ENCODE measurements around the gene FGF3. TPM values are rescaled to one million over a fixed set of nuclear protein-coding genes. Genes with fewer than 3 reads are reported as not detected.

Gene FGF3
- total RNA-seq, 3 donors from 2014 or later = not detected

GRCh38 chr11:69844396-69844795 lies 25.2 kb upstream of the FGF3 start:
- intact Hi-C loops (cut with DNase I; ENCODE audit: low total_unique reads) = no loop called here
- no peaks in the 10 kb centered on the region for H3K4me1 ChIP-seq
- H3K4me3 ChIP-seq = no peak overlapping the region
- H3K36me3 ChIP-seq = no peaks in the 10 kb centered on the region
- DNase-seq (ENCODE audit: low spot score in 2 of 2) = no peak
- peaks cover 0 to 5% of the 10 kb centered on the region in 2 donors for H3K9me3 ChIP-seq
- peaks cover 0 to 11% of the 10 kb centered on the region in 2 donors for H3K27me3 ChIP-seq
- H3K27ac ChIP-seq = no peak overlapping the region
- TF ChIP-seq CTCF (IDR thresholded peaks at IDR 0.05) (no peak), POLR2AphosphoS5 (IDR thresholded peaks at IDR 0.05) (no peak), POLR2A (IDR thresholded peaks at IDR 0.05) (no peak)

DNA sequence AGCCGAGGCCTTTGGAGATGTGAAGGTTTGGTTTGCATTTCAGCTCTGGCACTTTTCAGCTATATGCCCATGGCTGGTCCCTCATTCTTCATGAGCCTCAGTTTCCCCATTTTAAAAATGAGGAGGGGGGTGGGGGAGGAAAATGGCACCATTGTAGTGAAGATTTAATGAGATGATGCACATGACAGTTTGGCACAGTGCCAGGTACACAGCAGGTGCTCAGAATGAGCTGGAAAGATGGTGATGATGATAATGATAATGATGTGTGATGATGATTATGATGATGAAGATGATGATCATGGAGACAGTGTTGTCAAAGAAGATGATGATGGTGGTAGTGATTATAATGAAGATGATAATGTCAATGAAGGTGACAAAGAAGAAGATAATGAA lies 24.3 kb upstream of the FGF3 start:
- Histone ChIP-seq H3K4me3 (no peak overlapping the region), H3K27ac (no peak overlapping the region), H3K4me1 (no peaks in the 10 kb centered on the region), H3K9me3 (no peaks in the 10 kb centered on the region), H3K27me3 (peaks cover 0 to 11% of the 10 kb centered on the region in 2 donors), H3K36me3 (no peaks in the 10 kb centered on the region)
- TF ChIP-seq POLR2A (IDR thresholded peaks at IDR 0.05) (no peak), POLR2AphosphoS5 (IDR thresholded peaks at IDR 0.05) (no peak), CTCF (IDR thresholded peaks at IDR 0.05) (no peak)
- DNase-seq (ENCODE audit: low spot score in 2 of 2) = no peak
- intact Hi-C loops (cut with DNase I; ENCODE audit: low total_unique reads) = no loop called here

GRCh38 chr11:69842746-69843528 lies 23.7 kb upstream of the FGF3 start:
- intact Hi-C loops (cut with DNase I; ENCODE audit: low total_unique reads) = no loop called here
- Histone ChIP-seq H3K4me1 (no peaks in the 10 kb centered on the region), H3K27ac (no peak overlapping the region), H3K4me3 (no peak overlapping the region), H3K9me3 (no peaks in the 10 kb centered on the region), H3K36me3 (no peaks in the 10 kb centered on the region), H3K27me3 (peaks cover 0 to 11% of the 10 kb centered on the region in 2 donors)
- TF ChIP-seq POLR2A (IDR thresholded peaks at IDR 0.05) = no peak
- no peak for TF ChIP-seq POLR2AphosphoS5 (IDR thresholded peaks at IDR 0.05)
- TF ChIP-seq CTCF (IDR thresholded peaks at IDR 0.05) = no peak
- DNase-seq (ENCODE audit: low spot score in 2 of 2) = no peak

GRCh38 chr11:69841859-69842698 lies 22.9 kb upstream of the FGF3 start:
- Histone ChIP-seq H3K27ac (no peak overlapping the region), H3K36me3 (no peaks in the 10 kb centered on the region), H3K27me3 (peaks cover 0 to 11% of the 10 kb centered on the region in 2 donors), H3K9me3 (no peaks in the 10 kb centered on the region), H3K4me3 (no peak overlapping the region), H3K4me1 (no peaks in the 10 kb centered on the region)
- intact Hi-C loops (cut with DNase I; ENCODE audit: low total_unique reads) = no loop called here
- TF ChIP-seq CTCF (IDR thresholded peaks at IDR 0.05) = no peak
- TF ChIP-seq POLR2AphosphoS5 (IDR thresholded peaks at IDR 0.05) = no peak
- no peak for TF ChIP-seq POLR2A (IDR thresholded peaks at IDR 0.05)
- no peak for DNase-seq (ENCODE audit: low spot score in 2 of 2)
